ENCODE data around the gene RSU1.

- TF ChIP-seq CTCF (IDR thresholded peaks at IDR 0.05) (no peak), POLR2A (IDR thresholded peaks at IDR 0.05) (no peak)
These were observed 206.2 kb downstream of the RSU1 start for GRCh38 chr10:16611037-16611436.

All from suprapubic skin (tissue), 3 donors.